ENCODE data around the gene F10.

GRCh38 chr13:113086991-113087922 is 35.3 kb upstream of the F10 start:
- TF ChIP-seq EZH2phosphoT487 (conservative IDR thresholded peaks at IDR 0.05; ENCODE audit: low read length) (no peak), CTCF (IDR thresholded peaks at IDR 0.05; ENCODE audit: insufficient read depth, low read length, poor library complexity, severe bottlenecking) (no peak)
